Prostate gland (tissue), 2 donors: ENCODE measurements around the gene OAS2.

Experiments
- POLR2A ChIP-seq: fragments of 450-650 bp; IDR thresholded peaks from one replicate; pipeline ENCODE4 v1.6.1; 2016; ENCODE audit warnings: antibody characterized with exemption, mild to moderate bottlenecking
- POLR2AphosphoS5 ChIP-seq: sonication (generic); formaldehyde crosslinking; IDR thresholded peaks from one replicate; pipeline ENCODE4 v1.6.1; 2017; ENCODE audit warnings: antibody characterized with exemption
- TF ChIP-seq, protein P1 (sequence below), 4 experiments: fragments of 200-600 bp in 2 of 4; fragments of 450-650 bp in 2 of 4; sonication (generic) in 2 of 4; IDR thresholded peaks; 1 replicate in 3 of 4; 2 replicates in 1 of 4; pipeline ENCODE4 v1.5.1; 2016 to 2019; ENCODE audit warnings: antibody characterized with exemption in 4 of 4, mild to moderate bottlenecking in 2 of 4, moderate library complexity in 2 of 4

DNA sequence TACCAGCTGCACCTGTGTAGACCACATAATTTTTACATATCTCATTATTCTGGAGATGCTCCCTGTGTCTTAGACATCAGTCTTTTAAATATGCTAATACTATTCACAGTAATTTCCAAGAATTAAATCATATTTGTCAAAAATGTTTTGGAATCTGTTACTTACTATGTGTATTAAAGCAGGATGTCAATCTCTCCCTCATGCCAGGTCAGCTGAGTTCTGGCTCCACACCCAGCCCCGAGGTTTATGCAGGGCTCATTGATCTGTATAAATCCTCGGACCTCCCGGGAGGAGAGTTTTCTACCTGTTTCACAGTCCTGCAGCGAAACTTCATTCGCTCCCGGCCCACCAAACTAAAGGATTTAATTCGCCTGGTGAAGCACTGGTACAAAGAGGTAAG, 27.9 kb downstream of the OAS2 start:
- TF ChIP-seq, protein P1, sequence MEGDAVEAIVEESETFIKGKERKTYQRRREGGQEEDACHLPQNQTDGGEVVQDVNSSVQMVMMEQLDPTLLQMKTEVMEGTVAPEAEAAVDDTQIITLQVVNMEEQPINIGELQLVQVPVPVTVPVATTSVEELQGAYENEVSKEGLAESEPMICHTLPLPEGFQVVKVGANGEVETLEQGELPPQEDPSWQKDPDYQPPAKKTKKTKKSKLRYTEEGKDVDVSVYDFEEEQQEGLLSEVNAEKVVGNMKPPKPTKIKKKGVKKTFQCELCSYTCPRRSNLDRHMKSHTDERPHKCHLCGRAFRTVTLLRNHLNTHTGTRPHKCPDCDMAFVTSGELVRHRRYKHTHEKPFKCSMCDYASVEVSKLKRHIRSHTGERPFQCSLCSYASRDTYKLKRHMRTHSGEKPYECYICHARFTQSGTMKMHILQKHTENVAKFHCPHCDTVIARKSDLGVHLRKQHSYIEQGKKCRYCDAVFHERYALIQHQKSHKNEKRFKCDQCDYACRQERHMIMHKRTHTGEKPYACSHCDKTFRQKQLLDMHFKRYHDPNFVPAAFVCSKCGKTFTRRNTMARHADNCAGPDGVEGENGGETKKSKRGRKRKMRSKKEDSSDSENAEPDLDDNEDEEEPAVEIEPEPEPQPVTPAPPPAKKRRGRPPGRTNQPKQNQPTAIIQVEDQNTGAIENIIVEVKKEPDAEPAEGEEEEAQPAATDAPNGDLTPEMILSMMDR (IDR thresholded peaks at IDR 0.05), result no peak
- TF ChIP-seq POLR2A (no peak), POLR2AphosphoS5 (no peak)
